SK-N-SH treated with all-trans-retinoic acid at 6 μM for 48 hours (cell line): Measurements from ENCODE around the gene P2RX4.

Experiments
- ATAC-seq: fragments of 200-7000 bp; cut with Tn5 transposase; 3 replicates; pipeline ENCODE4 v1.9.1; 2020; ENCODE audit warnings: mild to moderate bottlenecking, moderate library complexity
- ARNTL ChIP-seq: fragments of 450-650 bp; formaldehyde crosslinking; IDR thresholded peaks from 2 replicates; pipeline ENCODE4 v1.5.0; 2020; ENCODE audit warnings: low read depth, mild to moderate bottlenecking, moderate library complexity, borderline replicate concordance
- BACH2 ChIP-seq: fragments of 250-450 bp; sonication (Bioruptor Pico); IDR thresholded peaks from 2 replicates; pipeline ENCODE4 v1.9.0; 2021; ENCODE audit warnings: mild to moderate bottlenecking, borderline replicate concordance
- CSDC2 ChIP-seq: fragments of 250-450 bp; sonication (Bioruptor Pico); IDR thresholded peaks from 2 replicates; pipeline ENCODE4 v1.5.0; 2020; ENCODE audit warnings: mild to moderate bottlenecking, moderate library complexity
- ESRRG ChIP-seq: fragments of 250-450 bp; sonication (Bioruptor Pico); IDR thresholded peaks from 2 replicates; pipeline ENCODE4 v1.6.1; 2021; ENCODE audit warnings: mild to moderate bottlenecking
- GLIS3 ChIP-seq: fragments of 250-450 bp; sonication (Bioruptor Pico); IDR thresholded peaks from 2 replicates; pipeline ENCODE4 v1.5.0; 2020; ENCODE audit warnings: mild to moderate bottlenecking, moderate library complexity
- ISL1 ChIP-seq: fragments of 250-450 bp; sonication (Bioruptor Pico); IDR thresholded peaks from 2 replicates; pipeline ENCODE4 v2.1.2; 2022; ENCODE audit warnings: mild to moderate bottlenecking, moderate library complexity
- OSR1 ChIP-seq: fragments of 250-450 bp; sonication (Bioruptor Pico); IDR thresholded peaks from 2 replicates; pipeline ENCODE4 v1.8.0; 2022; ENCODE audit warnings: moderate library complexity, mild to moderate bottlenecking, inconsistent platforms
- PPARA ChIP-seq: fragments of 250-450 bp; sonication (Bioruptor Pico); IDR thresholded peaks from 2 replicates; pipeline ENCODE4 v1.5.0; 2020; ENCODE audit warnings: mild to moderate bottlenecking, borderline replicate concordance
- RARB ChIP-seq: fragments of 250-450 bp; sonication (Bioruptor Pico); IDR thresholded peaks from 2 replicates; pipeline ENCODE4 v1.8.0; 2021; ENCODE audit warnings: mild to moderate bottlenecking, moderate library complexity
- TCF4 ChIP-seq: fragments of 250-450 bp; sonication (Bioruptor Pico); IDR thresholded peaks from 2 replicates; pipeline ENCODE4 v1.8.0; 2021; ENCODE audit warnings: mild to moderate bottlenecking, moderate library complexity, borderline replicate concordance
- TOX ChIP-seq: fragments of 250-450 bp; sonication (Bioruptor Pico); IDR thresholded peaks from 2 replicates; pipeline ENCODE4 v1.8.0; 2021; ENCODE audit warnings: mild to moderate bottlenecking, moderate library complexity, borderline replicate concordance
- ZC3H10 ChIP-seq: fragments of 250-450 bp; sonication (Bioruptor Pico); IDR thresholded peaks from 2 replicates; pipeline ENCODE4 v1.5.1; 2021; ENCODE audit warnings: mild to moderate bottlenecking, moderate library complexity
- ZFP3 ChIP-seq: fragments of 250-450 bp; sonication (Bioruptor Pico); IDR thresholded peaks from 2 replicates; pipeline ENCODE4 v1.5.0; 2020; ENCODE audit warnings: mild to moderate bottlenecking, moderate library complexity
- ZFP30 ChIP-seq: fragments of 450-650 bp; formaldehyde crosslinking; IDR thresholded peaks from 2 replicates; pipeline ENCODE4 v1.5.0; 2022; ENCODE audit warnings: mild to moderate bottlenecking, moderate library complexity
- ZNF565 ChIP-seq: fragments of 450-650 bp; formaldehyde crosslinking; conservative IDR thresholded peaks from 2 replicates; pipeline ENCODE4 v1.5.0; 2020; ENCODE audit warnings: low read depth, mild to moderate bottlenecking, moderate library complexity
- ZNF70 ChIP-seq: fragments of 450-650 bp; formaldehyde crosslinking; IDR thresholded peaks from 2 replicates; pipeline ENCODE4 v1.5.0; 2020; ENCODE audit warnings: mild to moderate bottlenecking, moderate library complexity
- ZNF8 ChIP-seq: fragments of 450-650 bp; formaldehyde crosslinking; IDR thresholded peaks from 2 replicates; pipeline ENCODE4 v1.5.0; 2020; ENCODE audit warnings: mild to moderate bottlenecking, moderate library complexity
- TF ChIP-seq, protein P1 (sequence below): fragments of 250-450 bp; sonication (Bioruptor Pico); IDR thresholded peaks from 2 replicates; pipeline ENCODE4 v1.5.0; 2020; ENCODE audit warnings: mild to moderate bottlenecking, moderate library complexity
- TF ChIP-seq, protein P2 (sequence below): fragments of 250-450 bp; sonication (Bioruptor Pico); IDR thresholded peaks from 2 replicates; pipeline ENCODE4 v1.5.1; 2021; ENCODE audit warnings: mild to moderate bottlenecking, moderate library complexity
- TF ChIP-seq, protein P3 (sequence below): fragments of 250-450 bp; sonication (Bioruptor Pico); IDR thresholded peaks from 2 replicates; pipeline ENCODE4 v1.5.1; 2020; ENCODE audit warnings: low read depth, mild to moderate bottlenecking, moderate library complexity

P2RX4 gene

GRCh38 chr12:121246893-121247557 lies 37.1 kb downstream of the P2RX4 start (continued):
- TF ChIP-seq, protein P1, sequence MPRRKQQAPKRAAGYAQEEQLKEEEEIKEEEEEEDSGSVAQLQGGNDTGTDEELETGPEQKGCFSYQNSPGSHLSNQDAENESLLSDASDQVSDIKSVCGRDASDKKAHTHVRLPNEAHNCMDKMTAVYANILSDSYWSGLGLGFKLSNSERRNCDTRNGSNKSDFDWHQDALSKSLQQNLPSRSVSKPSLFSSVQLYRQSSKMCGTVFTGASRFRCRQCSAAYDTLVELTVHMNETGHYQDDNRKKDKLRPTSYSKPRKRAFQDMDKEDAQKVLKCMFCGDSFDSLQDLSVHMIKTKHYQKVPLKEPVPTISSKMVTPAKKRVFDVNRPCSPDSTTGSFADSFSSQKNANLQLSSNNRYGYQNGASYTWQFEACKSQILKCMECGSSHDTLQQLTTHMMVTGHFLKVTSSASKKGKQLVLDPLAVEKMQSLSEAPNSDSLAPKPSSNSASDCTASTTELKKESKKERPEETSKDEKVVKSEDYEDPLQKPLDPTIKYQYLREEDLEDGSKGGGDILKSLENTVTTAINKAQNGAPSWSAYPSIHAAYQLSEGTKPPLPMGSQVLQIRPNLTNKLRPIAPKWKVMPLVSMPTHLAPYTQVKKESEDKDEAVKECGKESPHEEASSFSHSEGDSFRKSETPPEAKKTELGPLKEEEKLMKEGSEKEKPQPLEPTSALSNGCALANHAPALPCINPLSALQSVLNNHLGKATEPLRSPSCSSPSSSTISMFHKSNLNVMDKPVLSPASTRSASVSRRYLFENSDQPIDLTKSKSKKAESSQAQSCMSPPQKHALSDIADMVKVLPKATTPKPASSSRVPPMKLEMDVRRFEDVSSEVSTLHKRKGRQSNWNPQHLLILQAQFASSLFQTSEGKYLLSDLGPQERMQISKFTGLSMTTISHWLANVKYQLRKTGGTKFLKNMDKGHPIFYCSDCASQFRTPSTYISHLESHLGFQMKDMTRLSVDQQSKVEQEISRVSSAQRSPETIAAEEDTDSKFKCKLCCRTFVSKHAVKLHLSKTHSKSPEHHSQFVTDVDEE (CRISPR knock-in tag): no peak
- TF ChIP-seq ZNF70 (CRISPR knock-in tag): no peak
- no peak for TF ChIP-seq TCF4 (CRISPR knock-in tag)
- TF ChIP-seq CSDC2: no peak
- no peak for TF ChIP-seq OSR1 (CRISPR knock-in tag)
- no peak for TF ChIP-seq ZC3H10 (CRISPR knock-in tag)
- no peak for TF ChIP-seq ZFP30 (CRISPR knock-in tag)
- no peak for TF ChIP-seq ARNTL (CRISPR knock-in tag)
- TF ChIP-seq ESRRG (CRISPR knock-in tag): no peak
- TF ChIP-seq, protein P2, sequence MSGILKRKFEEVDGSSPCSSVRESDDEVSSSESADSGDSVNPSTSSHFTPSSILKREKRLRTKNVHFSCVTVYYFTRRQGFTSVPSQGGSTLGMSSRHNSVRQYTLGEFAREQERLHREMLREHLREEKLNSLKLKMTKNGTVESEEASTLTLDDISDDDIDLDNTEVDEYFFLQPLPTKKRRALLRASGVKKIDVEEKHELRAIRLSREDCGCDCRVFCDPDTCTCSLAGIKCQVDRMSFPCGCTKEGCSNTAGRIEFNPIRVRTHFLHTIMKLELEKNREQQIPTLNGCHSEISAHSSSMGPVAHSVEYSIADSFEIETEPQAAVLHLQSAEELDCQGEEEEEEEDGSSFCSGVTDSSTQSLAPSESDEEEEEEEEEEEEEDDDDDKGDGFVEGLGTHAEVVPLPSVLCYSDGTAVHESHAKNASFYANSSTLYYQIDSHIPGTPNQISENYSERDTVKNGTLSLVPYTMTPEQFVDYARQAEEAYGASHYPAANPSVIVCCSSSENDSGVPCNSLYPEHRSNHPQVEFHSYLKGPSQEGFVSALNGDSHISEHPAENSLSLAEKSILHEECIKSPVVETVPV (CRISPR knock-in tag): no peak
- TF ChIP-seq ISL1 (CRISPR knock-in tag): no peak
- TF ChIP-seq, all 23 proteins: peak for 0

GRCh38 chr12:121248622-121249021 lies 38.7 kb downstream of the P2RX4 start:
- TF ChIP-seq ISL1 (CRISPR knock-in tag) (no peak), ZNF565 (CRISPR knock-in tag) (no peak), CSDC2 (no peak), ZFP3 (CRISPR knock-in tag) (no peak), ZFP30 (CRISPR knock-in tag) (no peak), GLIS3 (CRISPR knock-in tag) (no peak), ZNF8 (CRISPR knock-in tag) (no peak), TOX (CRISPR knock-in tag) (no peak), BACH2 (CRISPR knock-in tag) (no peak)
- TF ChIP-seq, protein P3, sequence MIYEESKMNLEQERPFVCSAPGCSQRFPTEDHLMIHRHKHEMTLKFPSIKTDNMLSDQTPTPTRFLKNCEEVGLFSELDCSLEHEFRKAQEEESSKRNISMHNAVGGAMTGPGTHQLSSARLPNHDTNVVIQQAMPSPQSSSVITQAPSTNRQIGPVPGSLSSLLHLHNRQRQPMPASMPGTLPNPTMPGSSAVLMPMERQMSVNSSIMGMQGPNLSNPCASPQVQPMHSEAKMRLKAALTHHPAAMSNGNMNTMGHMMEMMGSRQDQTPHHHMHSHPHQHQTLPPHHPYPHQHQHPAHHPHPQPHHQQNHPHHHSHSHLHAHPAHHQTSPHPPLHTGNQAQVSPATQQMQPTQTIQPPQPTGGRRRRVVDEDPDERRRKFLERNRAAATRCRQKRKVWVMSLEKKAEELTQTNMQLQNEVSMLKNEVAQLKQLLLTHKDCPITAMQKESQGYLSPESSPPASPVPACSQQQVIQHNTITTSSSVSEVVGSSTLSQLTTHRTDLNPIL (CRISPR knock-in tag): no peak
- TF ChIP-seq, protein P2 (CRISPR knock-in tag): no peak
- no peak for ATAC-seq

GRCh38 chr12:121250359-121250758 lies 40.4 kb downstream of the P2RX4 start:
- no peak for ATAC-seq
- TF ChIP-seq GLIS3 (CRISPR knock-in tag) (no peak), ZNF565 (CRISPR knock-in tag) (no peak), BACH2 (CRISPR knock-in tag) (no peak), ESRRG (CRISPR knock-in tag) (no peak), ZNF70 (CRISPR knock-in tag) (no peak), ZFP30 (CRISPR knock-in tag) (no peak), ZFP3 (CRISPR knock-in tag) (no peak), ARNTL (CRISPR knock-in tag) (no peak), ZNF8 (CRISPR knock-in tag) (no peak), CSDC2 (no peak), RARB (CRISPR knock-in tag) (no peak), ZC3H10 (CRISPR knock-in tag) (no peak), TCF4 (CRISPR knock-in tag) (no peak), PPARA (CRISPR knock-in tag) (no peak)
- TF ChIP-seq, protein P1 (CRISPR knock-in tag): no peak
